GM23248 (cell line): ENCODE results near the gene NEGR1. TPM values are rescaled to one million over a fixed set of nuclear protein-coding genes. Genes with fewer than 3 reads are reported as not detected.

Experiments
- DNase-seq: peaks from one replicate; pipeline ENCODE4 v3.0.0-alpha.2; 2015
- H2AFZ ChIP-seq: fragments of 200-600 bp; sonication (generic); 2 replicates; pipeline ENCODE4 v1.6.1; 2016; ENCODE audit warnings: antibody characterized with exemption
- H3F3A ChIP-seq: fragments of 200-600 bp; sonication (generic); 2 replicates; pipeline ENCODE4 v1.6.1; 2016; ENCODE audit warnings: mild to moderate bottlenecking, antibody characterized with exemption, mixed run types; ENCODE audit not compliant: insufficient read depth
- H3K27ac ChIP-seq: fragments of 200-600 bp; sonication (generic); 2 replicates; pipeline ENCODE4 v1.5.1; 2016; ENCODE audit warnings: mild to moderate bottlenecking
- H3K27me3 ChIP-seq: fragments of 200-600 bp; sonication (generic); replicated peaks from 2 replicates; pipeline ENCODE4 v1.6.1; 2016; ENCODE audit warnings: mild to moderate bottlenecking; ENCODE audit not compliant: insufficient read depth
- H3K36me3 ChIP-seq: fragments of 200-600 bp; sonication (generic); 2 replicates; pipeline ENCODE4 v1.6.1; 2016; ENCODE audit warnings: low read depth, mild to moderate bottlenecking
- H3K4me1 ChIP-seq: fragments of 200-600 bp; sonication (generic); 2 replicates; pipeline ENCODE4 v1.6.1; 2016; ENCODE audit warnings: mild to moderate bottlenecking; ENCODE audit not compliant: insufficient read depth
- H3K4me2 ChIP-seq: fragments of 200-600 bp; sonication (generic); one replicate; pipeline ENCODE4 v1.6.1; 2016; ENCODE audit warnings: mild to moderate bottlenecking; ENCODE audit not compliant: unreplicated experiment
- H3K4me3 ChIP-seq: fragments of 200-600 bp; sonication (generic); 2 replicates; pipeline ENCODE4 v1.5.1; 2016; ENCODE audit warnings: mild to moderate bottlenecking
- H3K79me2 ChIP-seq: fragments of 200-600 bp; sonication (generic); 2 replicates; pipeline ENCODE4 v1.6.1; 2016; ENCODE audit warnings: mild to moderate bottlenecking; ENCODE audit not compliant: insufficient read depth
- H3K9ac ChIP-seq: fragments of 200-600 bp; sonication (generic); 2 replicates; pipeline ENCODE4 v1.6.1; 2016; ENCODE audit warnings: mild to moderate bottlenecking
- H3K9me2 ChIP-seq: fragments of 200-600 bp; sonication (generic); 2 replicates; pipeline ENCODE4 v1.6.1; 2016; ENCODE audit warnings: mixed run types, mild to moderate bottlenecking, moderate library complexity; ENCODE audit not compliant: insufficient read depth
- H3K9me3 ChIP-seq: fragments of 200-600 bp; sonication (generic); one replicate; pipeline ENCODE4 v1.6.1; 2017; ENCODE audit warnings: low read depth
- H4K20me1 ChIP-seq: fragments of 200-600 bp; sonication (generic); 2 replicates; pipeline ENCODE4 v1.6.0; 2016; ENCODE audit not compliant: insufficient read depth
- EZH2 ChIP-seq: fragments of 200-600 bp; sonication (generic); IDR thresholded peaks from 2 replicates; pipeline ENCODE4 v1.6.1; 2018; ENCODE audit warnings: antibody characterized with exemption, mild to moderate bottlenecking; ENCODE audit not compliant: insufficient read depth, poor library complexity, severe bottlenecking
- EZH2phosphoT487 ChIP-seq: fragments of 200-600 bp; sonication (generic); IDR thresholded peaks from 2 replicates; pipeline ENCODE4 v1.6.1; 2018; ENCODE audit warnings: antibody characterized with exemption, moderate library complexity, mild to moderate bottlenecking, low read depth; ENCODE audit not compliant: insufficient read depth
- WGBS, 2 experiments: methylation state at CpG; one replicate each; pipeline ENCODE4 v1.1.6; 2015 to 2017; ENCODE audit warnings: low lambda C conversion rate in 2 of 2, low coverage in 1 of 2; ENCODE audit errors: missing lambda C conversion rate in 2 of 2; 5-methylcytosine and 5-hydroxymethylcytosine counted together
- in situ Hi-C: fragments of 300-500 bp; cut with MboI; formaldehyde crosslinking; loops from 2 replicates; pipeline ENCODE4 v1.15.0; 2020
- polyA plus RNA-seq: library from polyadenylated mRNA; unstranded; fragments of >200 nt; fragmentation: Nextera tagmentation; extraction: Ambion mirVana; gene quantifications from 2 replicates; pipeline ENCODE4 v1.2.1, GENCODE V29; 2016
- total RNA-seq: library from RNA; depleted of rRNA; stranded (reverse); fragments of >200 nt; shearing (Covaris generic); gene quantifications from 2 replicates; pipeline ENCODE4 v1.2.3, GENCODE V29; 2014

NEGR1 gene
- total and polyA plus RNA-seq, 2 experiments from 2014 or later: 14.3 to 15.7 TPM

GRCh38 chr1:71377886-71378285 is 904.5 kb downstream of the NEGR1 start:
- Histone ChIP-seq H3F3A (no peaks in the 10 kb centered on the region), H3K27me3 (no peaks in the 10 kb centered on the region), H3K9me2 (no peaks in the 10 kb centered on the region), H3K9me3 (no peaks in the 10 kb centered on the region), H3K79me2 (no peaks in the 10 kb centered on the region), H3K36me3 (no peaks in the 10 kb centered on the region), H3K4me2 (no peak overlapping the region), H2AFZ (no peak overlapping the region), H3K27ac (no peak overlapping the region), H3K9ac (no peak overlapping the region), H3K4me3 (no peak overlapping the region), H4K20me1 (no peaks in the 10 kb centered on the region), H3K4me1 (no peaks in the 10 kb centered on the region)
- 79 to 86% methylated on average over 3 of the region's 3 CpGs for WGBS, 2 experiments
- TF ChIP-seq EZH2: no peak
- no peak for TF ChIP-seq EZH2phosphoT487
- in situ Hi-C loops: no loop called here
- DNase-seq: no peak

DNA sequence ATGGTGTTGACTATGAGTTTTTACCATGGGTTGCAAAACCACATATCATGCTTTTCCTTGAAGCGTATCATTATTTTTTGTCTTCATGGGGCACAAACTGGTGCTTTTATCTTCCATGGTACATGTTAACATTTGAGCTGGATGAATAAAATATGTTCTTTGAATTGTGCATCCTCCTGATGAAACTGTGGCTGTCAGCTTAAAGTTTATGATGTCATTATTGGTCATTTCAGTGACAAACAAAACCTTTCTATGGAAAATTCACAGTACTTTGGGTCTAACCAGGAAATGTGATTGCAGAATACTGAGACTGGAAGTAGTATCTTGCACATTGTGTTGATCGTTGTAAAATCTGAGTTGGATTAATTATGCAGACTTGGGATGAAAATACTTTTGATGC is 909.8 kb downstream of the NEGR1 start:
- Histone ChIP-seq H2AFZ (no peak overlapping the region), H3K27me3 (no peaks in the 10 kb centered on the region), H3K27ac (no peak overlapping the region), H3K4me1 (no peaks in the 10 kb centered on the region), H3K9ac (no peak overlapping the region), H3K9me3 (no peaks in the 10 kb centered on the region), H3K79me2 (no peaks in the 10 kb centered on the region), H3K36me3 (no peaks in the 10 kb centered on the region), H3K4me3 (no peak overlapping the region), H3K9me2 (no peaks in the 10 kb centered on the region), H3F3A (no peaks in the 10 kb centered on the region), H3K4me2 (no peak overlapping the region), H4K20me1 (no peaks in the 10 kb centered on the region)
- TF ChIP-seq EZH2: no peak
- no peak for TF ChIP-seq EZH2phosphoT487
- in situ Hi-C loops: no loop called here
- WGBS, 2 experiments: 72 to 79% methylated on average over 2 of the region's 2 CpGs
- DNase-seq: no peak

GRCh38 chr1:71371581-71371980 is 910.8 kb downstream of the NEGR1 start:
- H3F3A ChIP-seq: no peaks in the 10 kb centered on the region
- H3K9me3 ChIP-seq: no peaks in the 10 kb centered on the region
- H3K36me3 ChIP-seq: no peaks in the 10 kb centered on the region
- WGBS, 2 experiments: 83 to 96% methylated on average over 1 of the region's 1 CpG
- no peaks in the 10 kb centered on the region for H3K27me3 ChIP-seq
- H4K20me1 ChIP-seq: no peaks in the 10 kb centered on the region
- H3K4me2 ChIP-seq: no peak overlapping the region
- no peak overlapping the region for H3K9ac ChIP-seq
- DNase-seq: no peak
- in situ Hi-C loops: no loop called here
- no peak for TF ChIP-seq EZH2phosphoT487
- TF ChIP-seq EZH2: no peak
- H3K27ac ChIP-seq: no peak overlapping the region
- H3K79me2 ChIP-seq: no peaks in the 10 kb centered on the region
- H3K4me1 ChIP-seq: no peaks in the 10 kb centered on the region
- no peak overlapping the region for H2AFZ ChIP-seq
- no peaks in the 10 kb centered on the region for H3K9me2 ChIP-seq
- H3K4me3 ChIP-seq: no peak overlapping the region

- in situ Hi-C loops: no loop called here
Measured at GRCh38 chr1:71364236-71364635, 918.1 kb downstream of the NEGR1 start.

DNA sequence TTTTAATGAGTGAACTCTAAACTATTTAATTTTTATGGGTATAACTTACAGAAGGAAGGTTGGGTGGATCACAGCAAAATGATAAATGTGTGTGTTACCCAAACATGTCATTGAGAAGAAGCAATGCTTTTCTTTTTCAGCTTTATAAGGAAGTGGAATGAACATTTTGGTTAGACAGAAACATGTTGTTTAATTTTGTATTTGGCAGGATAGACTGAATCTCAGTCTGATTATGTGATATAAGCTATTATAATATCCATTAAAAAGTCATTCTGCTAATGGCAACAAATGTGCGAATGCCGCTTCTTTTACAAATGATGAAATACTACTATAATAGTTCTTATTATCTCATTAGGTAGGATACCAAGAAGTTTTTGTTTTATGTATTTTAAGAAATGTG is 919.6 kb downstream of the NEGR1 start:
- WGBS, 2 experiments: 96 to 98% methylated on average over 2 of the region's 2 CpGs

More at GRCh38 chr1:71364236-71364635, 918.1 kb downstream of the NEGR1 start:
- peak; percentile 22 for DNase-seq
- Histone ChIP-seq H3K9me3 (no peaks in the 10 kb centered on the region), H3K36me3 (no peaks in the 10 kb centered on the region), H3K27me3 (no peaks in the 10 kb centered on the region), H3K27ac (no peak overlapping the region), H3F3A (peaks cover 16% of the 10 kb centered on the region; the same call in 1 of the 2 replicates), H4K20me1 (no peaks in the 10 kb centered on the region), H3K4me3 (no peak overlapping the region), H3K4me2 (peak overlapping the region; percentile 13), H3K4me1 (peaks cover 19% of the 10 kb centered on the region), H3K9me2 (0 out of 2 replicates have a peak, but pooled peaks cover 4% of the 10 kb centered on the region), H3K79me2 (no peaks in the 10 kb centered on the region), H2AFZ (no peak overlapping the region), H3K9ac (no peak overlapping the region)
- 15 to 45% methylated on average over 2 of the region's 2 CpGs for WGBS, 2 experiments
- no peak for TF ChIP-seq EZH2
- no peak for TF ChIP-seq EZH2phosphoT487

More for the DNA sequence above, 919.6 kb downstream of the NEGR1 start:
- Histone ChIP-seq H2AFZ (no peak overlapping the region), H3K9me2 (0 out of 2 replicates have a peak, but pooled peaks cover 4% of the 10 kb centered on the region), H3K79me2 (no peaks in the 10 kb centered on the region), H3K36me3 (no peaks in the 10 kb centered on the region), H3K9me3 (no peaks in the 10 kb centered on the region), H3K27me3 (no peaks in the 10 kb centered on the region), H3K4me2 (no peak overlapping the region), H3K4me1 (peaks cover 19% of the 10 kb centered on the region), H3K27ac (no peak overlapping the region), H3K9ac (no peak overlapping the region), H4K20me1 (no peaks in the 10 kb centered on the region), H3K4me3 (no peak overlapping the region), H3F3A (peaks cover 16% of the 10 kb centered on the region; the same call in 1 of the 2 replicates)
- in situ Hi-C loops: no loop called here
- no peak for DNase-seq
- no peak for TF ChIP-seq EZH2phosphoT487
- TF ChIP-seq EZH2: no peak
